ENCODE results near the gene SYT12. TPM values are rescaled to one million over a fixed set of nuclear protein-coding genes. Genes with fewer than 3 reads are reported as not detected.

The SYT12 gene
- total RNA-seq, 6 experiments from 2014 or later = not detected

- Mint-ChIP-seq H3K27ac (no peak overlapping the region), H3K9me3 (no peaks in the 10 kb centered on the region), H3K27me3 (ENCODE audit: insufficient read depth) (peaks cover 15% of the 10 kb centered on the region), H3K4me3 (no peak overlapping the region), H3K4me1 (ENCODE audit: low read depth) (peaks cover 15% of the 10 kb centered on the region), H3K36me3 (ENCODE audit: low read depth) (no peaks in the 10 kb centered on the region)
- no peak for DNase-seq
- TF ChIP-seq CTCF (IDR thresholded peaks at IDR 0.05) = no peak
Measured at GRCh38 chr11:67025750-67026149, 2.8 kb downstream of the SYT12 start.

DNA sequence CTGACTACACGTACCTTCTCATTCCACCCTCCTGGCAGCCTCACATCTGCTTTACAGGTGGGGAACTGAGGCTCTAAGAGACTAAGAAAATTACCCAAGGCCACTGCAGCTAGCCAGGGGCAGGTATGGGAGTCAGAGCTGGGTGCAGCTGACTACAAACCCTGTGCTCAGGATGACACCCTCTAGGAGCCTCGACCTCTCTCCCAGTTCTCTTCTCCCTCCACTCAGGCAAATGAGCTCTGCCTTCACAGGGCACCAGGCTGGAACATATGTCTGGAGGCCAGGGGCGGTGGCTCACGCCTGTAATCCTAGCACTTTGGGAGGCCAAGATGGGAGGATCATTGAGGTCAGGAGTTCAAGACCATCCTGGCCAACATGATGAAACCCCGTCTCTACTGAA lies 4.0 kb downstream of the SYT12 start:
- peaks cover 20% of the 10 kb centered on the region for H3K4me1 Mint-ChIP-seq (ENCODE audit: low read depth)
- peaks cover 14% of the 10 kb centered on the region for H3K27me3 Mint-ChIP-seq (ENCODE audit: insufficient read depth)
- no peaks in the 10 kb centered on the region for H3K9me3 Mint-ChIP-seq
- no peaks in the 10 kb centered on the region for H3K36me3 Mint-ChIP-seq (ENCODE audit: low read depth)
- H3K4me3 Mint-ChIP-seq = no peak overlapping the region
- DNase-seq = no peak
- H3K27ac Mint-ChIP-seq = no peak overlapping the region
- TF ChIP-seq CTCF (IDR thresholded peaks at IDR 0.05) = no peak

DNA sequence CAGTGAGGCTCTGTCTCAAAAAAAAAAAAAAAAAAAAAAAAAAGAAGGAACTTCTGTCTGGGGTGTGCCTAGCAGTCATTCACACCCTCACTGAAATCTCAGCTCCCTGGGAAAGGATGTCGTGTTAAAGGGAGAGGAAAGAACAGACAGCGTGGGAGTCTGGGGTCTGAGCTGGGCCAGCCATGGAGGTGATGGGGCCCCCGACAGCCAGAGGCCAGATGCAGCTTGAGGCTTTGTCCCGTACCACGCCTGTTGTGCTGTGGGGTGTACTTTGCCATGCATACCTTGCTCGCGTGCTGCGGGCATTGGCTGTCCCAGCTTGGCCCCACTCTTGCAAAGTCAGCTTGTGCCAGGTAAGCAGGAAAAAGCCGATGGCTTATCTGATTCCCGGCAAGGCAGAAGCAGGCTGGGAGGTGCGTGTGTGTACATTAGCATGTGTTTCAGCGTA lies 4.6 kb downstream of the SYT12 start:
- no peak overlapping the region for H3K27ac Mint-ChIP-seq
- no peaks in the 10 kb centered on the region for H3K36me3 Mint-ChIP-seq (ENCODE audit: low read depth)
- H3K4me3 Mint-ChIP-seq = no peak overlapping the region
- no peak for TF ChIP-seq CTCF (IDR thresholded peaks at IDR 0.05)
- H3K4me1 Mint-ChIP-seq (ENCODE audit: low read depth) = peaks cover 20% of the 10 kb centered on the region
- DNase-seq = no peak
- peaks cover 13% of the 10 kb centered on the region for H3K27me3 Mint-ChIP-seq (ENCODE audit: insufficient read depth)
- no peaks in the 10 kb centered on the region for H3K9me3 Mint-ChIP-seq

DNA sequence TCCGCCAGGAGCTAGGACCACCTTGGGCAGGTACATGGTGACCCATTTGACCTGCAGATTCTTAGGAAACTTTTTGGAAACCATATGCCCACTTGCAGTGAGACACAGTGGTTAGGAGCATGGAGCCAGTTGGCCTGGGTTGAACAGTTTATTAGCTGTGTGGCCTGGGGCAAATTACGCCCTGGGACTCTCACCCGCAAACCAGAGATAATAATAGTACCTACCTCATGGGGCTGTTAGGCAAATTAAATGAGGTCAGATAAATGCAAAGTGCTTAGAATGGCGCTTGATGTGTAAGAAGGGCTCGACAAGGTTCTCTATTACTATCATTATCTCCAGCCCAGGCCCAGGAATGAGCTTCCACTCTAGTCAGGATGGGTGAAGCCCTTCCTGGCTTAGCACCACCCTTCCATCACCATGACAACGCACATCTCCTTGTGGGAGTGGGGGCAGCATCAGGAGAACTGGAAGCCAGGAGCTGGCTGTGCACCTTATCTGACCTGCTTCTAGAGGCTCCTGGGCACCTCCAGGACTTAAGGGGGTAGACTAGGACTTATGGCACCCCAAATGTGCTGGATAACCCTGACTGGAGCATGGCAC lies 5.1 kb downstream of the SYT12 start:
- DNase-seq = peak; percentile 9
- H3K4me1 Mint-ChIP-seq (ENCODE audit: low read depth) = peaks cover 23% of the 10 kb centered on the region

DNA sequence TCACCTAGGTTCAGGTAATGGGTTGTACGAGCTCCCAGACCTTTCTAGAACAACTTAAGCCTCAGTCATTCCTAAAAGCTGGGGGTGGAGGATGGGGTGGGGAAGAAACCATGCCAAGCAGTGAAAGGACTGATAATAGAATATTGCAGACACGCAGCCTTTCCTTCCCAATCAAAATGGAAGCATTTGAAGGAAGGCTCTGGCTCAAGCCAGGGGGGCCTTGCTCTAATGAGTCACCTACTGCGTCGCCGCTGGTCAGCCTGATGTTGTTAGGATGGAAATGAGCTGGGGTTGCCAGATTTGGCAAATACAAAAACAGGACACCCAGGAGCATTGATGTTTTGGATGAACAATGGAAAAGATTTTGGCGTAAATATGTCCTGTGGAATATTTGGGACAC lies 6.2 kb downstream of the SYT12 start:
- TF ChIP-seq CTCF (IDR thresholded peaks at IDR 0.05) = no peak
- Mint-ChIP-seq H3K27ac (no peak overlapping the region), H3K4me3 (no peak overlapping the region), H3K4me1 (ENCODE audit: low read depth) (peaks cover 34% of the 10 kb centered on the region), H3K9me3 (no peaks in the 10 kb centered on the region), H3K36me3 (ENCODE audit: low read depth) (no peaks in the 10 kb centered on the region), H3K27me3 (ENCODE audit: insufficient read depth) (peaks cover 7% of the 10 kb centered on the region)
- no peak for DNase-seq

More for the DNA sequence above, 5.1 kb downstream of the SYT12 start:
- no peaks in the 10 kb centered on the region for H3K36me3 Mint-ChIP-seq (ENCODE audit: low read depth)
- no peak overlapping the region for H3K4me3 Mint-ChIP-seq
- peaks cover 11% of the 10 kb centered on the region for H3K27me3 Mint-ChIP-seq (ENCODE audit: insufficient read depth)
- H3K9me3 Mint-ChIP-seq = no peaks in the 10 kb centered on the region
- no peak overlapping the region for H3K27ac Mint-ChIP-seq
- no peak for TF ChIP-seq CTCF (IDR thresholded peaks at IDR 0.05)
